Measurements from ENCODE around the gene OBSL1. TPM values are rescaled to one million over a fixed set of nuclear protein-coding genes. Genes with fewer than 3 reads are reported as not detected.

Gene OBSL1
- total and polyA plus RNA-seq, 12 donors: 108 to 310 (median 171) TPM

GRCh38 chr2:219616550-219616949 is 45.2 kb upstream of the OBSL1 start:
- no peak overlapping the region for H3K4me3 ChIP-seq
- peaks cover 3 to 51% (median 27%) of the 10 kb centered on the region in 9 donors for H3K4me1 ChIP-seq
- WGBS, 2 donors: 38 to 51% methylated on average over 4 of the region's 4 CpGs
- H3K27ac ChIP-seq: peak overlapping the region in 9 of 10 donors; percentile 38 to 79 (median 74)
- DNase-seq (peak; percentile 53 to 66), ATAC-seq (peak; percentile 66 to 89 (median 80))
- H3K36me3 ChIP-seq: peaks cover 0 to 41% (median 5%) of the 10 kb centered on the region in 9 donors
- no peaks in the 10 kb centered on the region for H3K27me3 ChIP-seq
- no peaks in the 10 kb centered on the region for H3K9me3 ChIP-seq
- intact Hi-C loops (cut with DNase I): no loop called here
- TF ChIP-seq CTCF (IDR thresholded peaks at IDR 0.05): no peak

DNA sequence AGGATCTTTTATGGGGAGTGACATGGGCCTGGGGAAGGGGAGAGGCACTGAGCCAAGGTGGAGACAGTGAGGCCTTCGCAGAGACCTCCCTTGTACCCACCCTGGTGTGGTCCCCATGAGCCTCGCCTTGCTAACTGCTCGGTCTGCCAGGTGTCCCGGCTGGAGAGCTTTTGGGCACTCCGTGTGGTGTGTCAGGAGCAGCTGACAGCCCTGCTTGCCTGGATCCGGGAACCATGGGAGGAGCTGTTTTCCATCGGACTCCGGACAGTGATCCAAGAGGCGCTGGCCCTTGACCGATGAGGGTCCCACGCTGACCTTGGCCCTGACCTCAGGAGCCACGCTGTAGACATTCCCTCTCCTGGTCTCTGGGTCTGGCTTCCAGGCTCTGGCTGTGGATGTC is 44.6 kb upstream of the OBSL1 start:
- DNase-seq (no peak), ATAC-seq (peak in 7 of 8 donors; percentile 30 to 78 (median 55))
- H3K4me1 ChIP-seq: peaks cover 3 to 51% (median 27%) of the 10 kb centered on the region in 9 donors
- TF ChIP-seq CTCF (IDR thresholded peaks at IDR 0.05): no peak
- no peak overlapping the region for H3K4me3 ChIP-seq
- no peaks in the 10 kb centered on the region for H3K9me3 ChIP-seq
- peak overlapping the region in 9 of 10 donors; percentile 38 to 79 (median 74) for H3K27ac ChIP-seq
- peaks cover 0 to 48% (median 9%) of the 10 kb centered on the region in 9 donors for H3K36me3 ChIP-seq
- intact Hi-C loops (cut with DNase I): no loop called here
- H3K27me3 ChIP-seq: no peaks in the 10 kb centered on the region
- 51 to 67% methylated on average over 12 of the region's 12 CpGs for WGBS, 2 donors

DNA sequence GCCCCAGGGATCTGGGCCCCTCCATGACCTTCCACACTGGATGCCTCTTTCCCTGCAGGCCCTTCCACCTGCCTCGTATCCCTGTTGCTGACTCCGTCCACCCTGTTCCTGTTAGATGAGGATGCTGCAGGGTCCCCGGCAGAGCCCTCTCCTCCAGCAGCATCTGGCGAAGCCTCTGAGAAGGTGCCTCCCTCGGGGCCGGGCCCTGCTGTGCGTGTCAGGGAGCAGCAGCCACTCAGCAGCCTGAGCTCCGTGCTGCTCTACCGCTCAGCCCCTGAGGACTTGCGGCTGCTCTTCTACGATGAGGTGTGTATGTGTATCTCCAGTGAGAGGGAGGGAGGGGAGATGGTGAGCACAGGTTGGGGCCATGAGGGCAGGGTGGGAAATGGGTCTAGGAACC is 43.7 kb upstream of the OBSL1 start:
- DNase-seq: no peak
- ATAC-seq: no peak
- TF ChIP-seq CTCF (IDR thresholded peaks at IDR 0.05): no peak
- Histone ChIP-seq H3K36me3 (peaks cover 0 to 48% (median 9%) of the 10 kb centered on the region in 9 donors), H3K4me1 (peaks cover 3 to 53% (median 28%) of the 10 kb centered on the region in 9 donors), H3K27ac (peak overlapping the region in 1 of 10 donors; percentile 79), H3K4me3 (no peak overlapping the region), H3K27me3 (no peaks in the 10 kb centered on the region), H3K9me3 (no peaks in the 10 kb centered on the region)
- WGBS, 2 donors: 92 to 94% methylated on average over 11 of the region's 11 CpGs
- intact Hi-C loops (cut with DNase I): no loop called here

DNA sequence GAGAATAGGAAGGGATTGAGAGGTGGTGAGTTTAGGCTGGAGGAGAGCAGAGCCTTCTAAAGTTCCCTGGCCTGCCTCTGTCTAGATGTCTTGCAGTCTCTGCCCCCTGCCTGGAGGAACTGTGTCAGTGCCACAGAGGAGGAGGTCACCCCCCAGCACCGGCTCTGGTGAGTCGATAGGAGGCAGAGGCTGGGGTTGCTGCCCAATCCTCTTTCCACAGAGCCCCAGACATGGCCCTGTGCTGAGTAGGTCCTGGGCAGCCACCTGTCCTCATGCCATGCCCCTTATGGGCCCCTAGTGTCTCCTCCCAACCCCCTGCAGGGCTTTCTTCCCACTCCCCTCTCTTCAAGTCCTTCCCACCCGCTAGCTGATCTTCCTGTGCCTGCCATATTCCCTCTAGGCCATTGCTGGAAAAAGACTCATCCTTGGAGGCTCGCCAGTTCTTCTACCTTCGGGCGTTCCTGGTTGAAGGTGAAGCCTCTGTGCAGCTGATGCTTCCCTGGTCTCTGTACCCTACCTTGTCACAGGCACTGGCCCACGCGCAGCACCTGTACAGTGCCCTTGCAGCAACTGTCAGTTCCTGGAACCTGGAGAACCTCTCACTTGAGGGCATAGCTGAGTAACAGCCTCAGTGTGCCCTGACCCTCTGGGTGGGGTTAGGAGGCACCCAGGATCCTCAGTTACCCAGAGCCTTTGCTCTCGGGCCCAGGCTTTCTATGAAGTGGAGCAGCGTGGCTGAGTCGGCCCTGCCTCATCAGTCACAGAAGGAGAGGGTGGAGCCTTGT is 42.9 kb upstream of the OBSL1 start:
- H3K27ac ChIP-seq: no peak overlapping the region
- 91 to 96% methylated on average over 11 of the region's 11 CpGs for WGBS, 2 donors

More for the DNA sequence above, 42.9 kb upstream of the OBSL1 start:
- intact Hi-C loops (cut with DNase I): no loop called here
- H3K9me3 ChIP-seq: no peaks in the 10 kb centered on the region
- H3K27me3 ChIP-seq: no peaks in the 10 kb centered on the region
- DNase-seq: no peak
- no peak overlapping the region for H3K4me3 ChIP-seq
- ATAC-seq: no peak
- TF ChIP-seq CTCF (IDR thresholded peaks at IDR 0.05): no peak
- peaks cover 3 to 60% (median 33%) of the 10 kb centered on the region in 9 donors for H3K4me1 ChIP-seq
- H3K36me3 ChIP-seq: peaks cover 0 to 55% (median 9%) of the 10 kb centered on the region in 9 donors
